Activated naive CD4-positive, alpha-beta T cell treated with anti-CD3 and anti-CD28 coated beads, Interleukin-2, amount 50 U/mL, for 16 hours (primary cell): ENCODE results near the gene ZDHHC14.

Experiments
- DNase-seq: peaks from one replicate; pipeline ENCODE4 v3.0.0-alpha.2; 2020

Gene ZDHHC14

DNA sequence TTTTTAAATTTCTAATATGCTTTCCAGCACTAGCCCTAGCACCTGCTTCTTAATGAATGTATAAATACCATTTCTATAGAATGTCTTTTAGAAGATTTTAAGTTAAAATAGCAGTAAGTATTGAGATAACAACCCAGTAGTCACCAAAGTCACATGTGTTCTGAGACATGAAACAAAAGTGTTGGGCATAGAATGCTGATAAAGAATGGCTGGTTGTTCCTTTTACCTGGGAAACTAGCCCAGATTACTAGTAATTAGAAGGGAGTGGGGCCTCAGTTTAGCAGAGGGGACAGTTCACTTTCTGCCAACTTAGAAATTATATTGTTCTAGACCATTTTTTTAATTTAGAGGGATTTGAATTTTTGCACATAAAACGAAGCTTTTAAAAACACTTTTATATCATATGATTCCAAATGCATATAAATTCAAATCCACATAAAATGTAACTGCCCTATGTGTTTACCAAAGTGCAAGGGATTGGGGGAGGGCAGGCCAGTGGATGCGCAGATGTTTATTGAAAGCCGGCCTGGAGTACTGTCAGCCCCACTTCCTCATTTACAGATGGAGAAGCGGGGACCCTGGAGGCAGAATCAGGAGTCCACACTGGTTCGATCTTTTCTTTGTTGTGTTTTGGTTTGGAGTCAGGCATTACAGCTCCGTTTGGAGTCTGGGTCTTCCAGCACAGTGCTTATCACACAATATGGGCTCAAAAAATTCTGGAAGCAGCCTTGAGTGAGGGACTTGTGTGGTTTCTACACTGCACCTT, 139.8 kb downstream of the ZDHHC14 start:
- no peak for DNase-seq

DNA sequence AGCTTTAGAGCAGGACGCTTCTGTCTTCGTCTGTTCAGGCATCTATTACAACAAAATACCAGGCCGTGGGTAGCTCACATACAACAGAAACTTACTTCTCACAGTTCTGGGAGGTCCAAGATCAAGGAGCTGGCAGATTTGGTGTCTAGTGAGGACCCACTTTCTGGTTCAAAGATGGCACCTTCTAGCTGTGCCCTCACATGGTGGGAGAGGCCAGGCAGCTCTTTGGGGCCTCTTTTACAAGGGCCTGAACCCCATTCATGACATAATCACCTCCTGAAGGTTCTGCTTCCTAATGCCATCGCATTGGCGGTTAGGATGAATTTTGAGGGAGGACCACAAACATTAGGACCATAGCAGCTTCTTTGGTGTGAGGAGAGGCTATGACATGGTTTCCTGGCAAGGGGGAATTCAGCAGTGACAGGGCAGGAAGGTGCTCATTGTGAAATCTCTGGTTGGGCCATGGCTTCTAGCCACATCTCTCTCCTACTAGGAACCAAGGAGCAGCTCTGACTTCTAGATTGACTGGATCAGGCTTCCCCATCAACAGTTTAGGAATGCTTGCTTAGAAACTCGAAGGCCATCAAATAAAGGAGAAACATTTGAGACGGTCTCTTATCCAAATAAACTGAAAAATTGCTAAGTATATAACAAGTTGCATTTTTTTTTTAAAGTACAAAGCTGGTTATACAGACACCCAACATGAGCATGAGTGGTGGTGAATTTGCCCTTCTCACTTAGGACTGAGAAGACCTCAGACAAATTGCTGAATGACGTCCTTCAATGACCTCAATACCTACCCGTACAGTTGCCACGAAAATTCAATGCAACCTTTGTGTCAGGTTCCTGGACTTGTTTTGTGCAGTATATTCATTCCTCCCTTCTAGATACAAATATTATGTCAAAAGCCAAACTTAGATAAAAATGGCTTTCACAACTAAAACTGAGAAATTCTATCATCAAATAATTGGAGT, 140.7 kb downstream of the ZDHHC14 start:
- DNase-seq, result no peak

DNA sequence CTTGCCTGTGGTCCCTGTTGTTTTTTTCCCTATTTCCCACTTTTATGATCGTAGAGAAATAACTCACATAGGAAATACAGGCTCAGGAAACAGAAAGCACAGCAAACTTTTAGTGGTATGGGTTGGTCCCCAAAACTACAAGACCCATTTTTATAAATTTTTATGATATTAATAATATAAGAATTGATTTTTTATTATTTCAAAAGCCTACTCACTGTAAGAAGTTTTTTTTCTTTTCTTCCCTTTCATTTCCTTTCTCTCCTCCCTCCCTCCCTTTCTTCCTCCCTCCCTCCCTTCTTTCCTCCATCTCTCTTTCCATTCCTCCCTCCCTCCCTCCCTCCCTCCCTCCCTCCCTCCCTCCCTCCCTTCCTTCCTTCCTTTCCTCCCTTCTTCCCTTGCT, 141.5 kb downstream of the ZDHHC14 start:
- no peak for DNase-seq

DNA sequence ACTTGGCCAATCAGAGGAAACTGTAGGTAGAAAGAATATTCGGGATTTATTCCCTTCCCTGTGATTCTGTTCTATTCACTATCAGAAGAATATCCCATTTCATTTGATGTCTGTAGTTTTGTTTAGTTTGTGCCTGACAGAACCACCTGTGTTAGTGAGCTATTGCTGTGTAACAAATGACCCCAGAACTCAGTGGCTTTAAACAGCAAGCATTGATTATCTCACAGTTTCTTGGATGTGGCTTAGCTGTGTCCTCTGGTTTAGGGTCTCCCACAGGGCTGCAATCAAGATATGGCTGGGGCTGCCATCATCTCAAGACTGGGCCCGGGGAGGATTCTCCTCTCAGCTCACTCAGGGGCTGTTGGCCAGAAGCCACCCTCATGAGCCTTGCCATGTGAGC, 143.7 kb downstream of the ZDHHC14 start:
- no peak for DNase-seq

DNA sequence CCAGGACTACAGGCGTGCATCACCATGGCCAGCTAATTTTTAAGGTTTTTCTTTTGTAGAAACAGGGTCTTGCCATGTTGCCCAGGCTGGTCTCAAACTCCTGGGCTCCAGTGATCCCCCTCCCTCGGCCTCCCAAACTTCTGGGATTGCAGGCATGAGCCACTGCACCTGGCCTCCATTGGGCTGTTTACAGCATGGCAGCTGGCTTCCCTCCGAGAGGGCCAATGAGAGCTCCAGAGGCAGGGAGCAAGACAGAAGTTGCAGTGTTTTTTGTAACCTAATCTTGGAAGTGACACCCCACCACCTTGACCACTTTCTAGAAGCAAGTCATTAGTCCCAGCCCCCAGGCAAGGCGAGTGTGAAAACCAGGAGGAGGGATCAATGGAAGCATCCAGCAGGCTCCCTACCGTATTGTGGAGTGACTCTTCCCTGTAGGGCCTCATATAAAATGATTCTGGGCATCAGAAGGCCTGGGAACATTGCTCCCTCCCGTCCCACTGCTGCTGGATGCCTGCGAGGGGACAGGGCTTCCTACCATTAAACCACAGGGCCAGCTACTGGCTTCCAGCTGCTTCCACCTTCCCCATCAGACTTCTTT, 144.4 kb downstream of the ZDHHC14 start:
- DNase-seq, result no peak

DNA sequence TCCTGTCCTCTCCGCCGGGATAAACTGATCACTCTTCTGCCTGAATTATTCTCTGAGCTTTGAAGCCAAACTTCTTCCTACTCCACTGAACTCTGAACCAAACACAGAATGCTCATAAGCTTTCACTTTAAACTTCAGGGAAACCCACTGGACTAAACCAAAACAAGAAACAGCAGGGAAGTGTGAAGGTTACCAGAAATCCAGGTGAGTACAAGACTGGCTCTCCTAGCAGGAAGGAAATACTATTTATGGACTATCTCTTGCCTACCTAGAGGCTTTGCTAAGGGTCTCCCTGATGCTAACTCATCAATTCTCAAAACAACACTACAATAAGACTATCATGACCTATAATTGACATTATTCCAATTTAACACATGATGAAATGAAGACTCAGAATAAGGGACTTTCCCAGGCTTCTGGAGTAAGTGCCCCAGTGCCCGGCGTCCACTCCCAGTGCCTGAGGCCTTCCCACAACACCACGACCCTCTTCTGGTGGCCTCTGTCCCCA, 145.0 kb downstream of the ZDHHC14 start:
- DNase-seq, result no peak

DNA sequence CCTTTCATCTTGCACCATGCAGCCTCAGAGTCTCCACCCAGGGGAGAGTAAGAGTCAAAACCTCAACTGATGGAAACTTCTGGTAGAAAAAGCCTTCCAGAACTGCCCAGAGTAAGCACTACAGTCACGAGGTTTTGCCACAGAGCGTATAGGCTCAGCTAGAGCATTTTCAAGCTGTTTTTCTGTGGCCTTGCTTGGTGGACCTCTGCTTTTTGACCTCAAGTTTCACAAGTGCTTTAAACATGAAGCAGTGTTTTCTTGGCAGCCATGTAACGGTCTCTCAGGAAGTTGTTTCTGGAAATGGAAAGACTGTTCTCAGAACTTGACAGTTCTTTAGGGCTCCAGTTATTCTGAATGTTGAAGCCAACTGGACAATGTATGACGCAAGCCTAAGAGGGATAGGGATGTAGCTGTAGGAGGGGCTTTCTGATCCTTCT, 146.5 kb downstream of the ZDHHC14 start:
- no peak for DNase-seq

DNA sequence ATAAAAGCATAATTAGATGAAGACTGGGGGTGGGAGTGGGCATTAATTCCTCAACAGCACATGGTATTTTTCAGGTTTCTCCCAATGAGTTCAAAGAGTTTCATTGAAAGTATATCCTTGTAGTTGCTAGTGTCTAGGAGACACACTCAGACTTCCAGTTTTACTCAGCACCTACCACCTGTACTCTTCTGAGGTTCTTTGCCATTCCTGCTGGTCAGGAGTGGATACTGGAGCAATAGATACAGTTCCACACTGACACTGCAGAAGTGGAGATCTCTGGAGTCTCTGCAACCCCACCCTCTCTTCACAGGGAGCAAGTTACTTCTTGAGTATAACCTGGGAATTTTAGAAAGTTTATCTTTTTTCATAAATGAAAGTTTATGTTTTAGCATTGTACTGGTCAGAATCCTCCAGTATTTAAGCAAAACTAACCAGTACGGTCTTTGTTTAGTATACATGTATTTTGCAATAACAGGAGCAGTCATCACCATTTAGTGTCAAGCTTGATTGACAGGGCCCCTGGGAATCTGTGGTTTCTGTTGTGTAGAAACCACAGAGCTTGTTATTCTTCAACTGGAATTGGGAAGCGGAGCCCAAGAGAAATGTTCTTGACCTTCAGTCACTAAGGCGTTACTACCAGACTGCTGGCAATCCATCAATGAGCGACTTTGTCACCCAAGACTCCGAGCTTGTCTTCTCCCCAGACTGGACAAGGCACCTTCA, 148.1 kb downstream of the ZDHHC14 start:
- no peak for DNase-seq

DNA sequence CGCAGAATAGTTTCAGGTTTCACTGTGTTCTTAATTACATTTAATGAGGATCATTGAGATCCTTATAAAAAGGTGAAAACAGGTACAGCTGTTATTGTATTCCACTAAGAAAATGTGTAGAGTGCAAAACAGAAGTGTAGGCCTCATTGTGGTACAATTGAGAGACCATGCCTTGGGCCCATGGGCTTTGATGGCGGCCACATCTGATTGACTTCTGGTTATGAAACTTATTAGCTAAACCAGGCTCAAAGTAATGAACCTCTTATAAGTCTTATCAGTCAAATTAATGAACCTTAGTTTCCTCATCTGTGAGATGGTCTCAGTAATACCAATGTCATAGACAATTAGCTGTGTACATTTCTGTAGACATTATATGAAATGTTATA, 148.7 kb downstream of the ZDHHC14 start:
- no peak for DNase-seq

DNA sequence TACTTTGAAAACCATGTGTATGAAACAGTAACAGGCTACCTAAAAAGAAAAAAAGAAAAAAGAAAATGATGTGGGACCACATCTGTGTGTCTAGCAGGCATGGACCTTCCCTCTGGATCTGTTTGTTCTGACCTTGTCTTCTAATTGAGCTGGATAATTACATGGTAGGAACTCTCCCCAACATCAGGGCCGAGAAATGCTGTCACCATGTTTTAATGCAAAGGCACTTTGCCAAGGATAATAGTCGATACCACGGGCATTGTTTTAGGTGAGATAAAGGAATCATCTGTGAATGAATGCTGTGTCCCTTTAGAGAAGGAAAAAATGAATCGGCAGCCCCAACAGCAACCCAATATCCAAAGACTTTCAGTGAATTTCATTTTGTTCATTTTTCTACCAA, 149.1 kb downstream of the ZDHHC14 start:
- no peak for DNase-seq

DNA sequence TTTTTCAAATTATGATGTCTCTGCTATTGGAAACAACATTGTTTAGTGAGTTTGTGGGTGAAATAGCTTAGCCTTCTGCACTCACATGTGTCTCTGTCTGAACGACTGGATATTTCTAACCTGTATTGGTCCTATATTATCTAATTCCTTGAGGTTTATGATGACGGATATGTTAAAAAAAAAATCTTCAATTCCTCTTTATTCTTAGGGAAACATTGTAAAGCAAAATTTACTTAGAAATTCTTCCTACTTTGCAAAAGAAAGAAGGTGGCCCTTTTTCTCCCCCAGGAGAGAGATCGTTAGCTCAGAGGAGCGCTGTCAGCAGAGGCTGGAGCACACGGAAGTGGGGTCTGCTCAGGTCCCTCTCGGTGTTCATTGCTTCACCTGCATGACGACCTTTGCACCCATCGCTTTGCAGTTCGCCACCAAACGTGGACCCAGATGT, 149.8 kb downstream of the ZDHHC14 start:
- no peak for DNase-seq

DNA sequence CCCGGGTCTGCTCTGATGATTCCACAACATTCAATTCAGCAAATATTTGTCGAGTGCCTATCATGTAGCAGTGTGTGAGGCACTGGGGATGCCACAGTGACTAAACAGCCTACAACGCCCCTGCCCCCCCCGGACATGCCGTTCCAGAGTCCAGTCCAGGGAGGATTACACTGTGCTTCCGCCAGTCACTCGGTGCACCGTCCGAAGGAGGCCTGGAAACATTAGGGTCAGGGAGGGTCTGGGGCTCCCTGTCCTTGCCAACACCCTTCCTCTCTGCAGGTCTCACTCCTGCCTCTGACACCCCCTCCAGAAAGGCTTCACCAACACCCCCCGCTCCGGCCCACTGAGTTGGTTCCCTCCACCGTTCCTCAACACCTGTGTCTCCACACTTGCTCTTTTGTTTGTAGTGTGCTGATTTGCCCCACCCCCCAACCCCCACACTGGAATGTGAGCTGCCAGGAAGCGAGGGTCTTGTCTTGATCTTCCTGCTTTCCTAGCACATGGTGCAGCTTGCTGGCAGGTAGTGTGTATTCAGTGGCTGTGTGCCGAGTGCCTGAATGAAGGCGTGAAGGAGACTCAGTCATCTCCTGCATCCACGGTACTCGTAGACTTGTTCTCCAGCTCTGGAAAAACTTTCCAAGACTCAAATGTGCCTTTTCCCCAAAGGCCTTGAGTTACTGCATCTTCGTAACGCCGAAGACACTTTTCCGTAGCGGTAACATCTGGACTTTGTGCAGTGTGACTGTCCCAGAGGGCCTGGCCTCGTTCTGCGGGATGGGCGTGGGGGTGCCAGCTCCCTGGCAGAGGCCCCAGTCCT, 150.4 kb downstream of the ZDHHC14 start:
- DNase-seq, result no peak

DNA sequence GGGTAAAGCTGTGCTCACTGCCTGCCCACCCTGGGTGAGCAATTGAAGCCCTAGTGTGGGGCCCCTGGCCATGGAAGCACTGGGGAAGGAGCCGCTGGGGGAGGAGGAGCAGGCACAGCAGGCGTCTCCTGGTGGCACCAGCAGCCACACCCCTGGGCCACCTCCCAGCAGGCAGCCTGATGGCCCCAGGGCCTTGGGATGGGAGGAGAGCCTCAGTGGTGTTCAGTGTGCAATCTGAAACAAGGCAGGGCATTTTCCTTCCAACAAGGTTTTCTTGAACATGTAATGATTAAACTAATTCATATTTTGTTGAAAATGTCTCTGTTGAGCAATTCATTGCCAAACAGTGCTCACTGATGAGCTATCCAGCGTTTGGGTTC, 151.0 kb downstream of the ZDHHC14 start:
- DNase-seq, result no peak

DNA sequence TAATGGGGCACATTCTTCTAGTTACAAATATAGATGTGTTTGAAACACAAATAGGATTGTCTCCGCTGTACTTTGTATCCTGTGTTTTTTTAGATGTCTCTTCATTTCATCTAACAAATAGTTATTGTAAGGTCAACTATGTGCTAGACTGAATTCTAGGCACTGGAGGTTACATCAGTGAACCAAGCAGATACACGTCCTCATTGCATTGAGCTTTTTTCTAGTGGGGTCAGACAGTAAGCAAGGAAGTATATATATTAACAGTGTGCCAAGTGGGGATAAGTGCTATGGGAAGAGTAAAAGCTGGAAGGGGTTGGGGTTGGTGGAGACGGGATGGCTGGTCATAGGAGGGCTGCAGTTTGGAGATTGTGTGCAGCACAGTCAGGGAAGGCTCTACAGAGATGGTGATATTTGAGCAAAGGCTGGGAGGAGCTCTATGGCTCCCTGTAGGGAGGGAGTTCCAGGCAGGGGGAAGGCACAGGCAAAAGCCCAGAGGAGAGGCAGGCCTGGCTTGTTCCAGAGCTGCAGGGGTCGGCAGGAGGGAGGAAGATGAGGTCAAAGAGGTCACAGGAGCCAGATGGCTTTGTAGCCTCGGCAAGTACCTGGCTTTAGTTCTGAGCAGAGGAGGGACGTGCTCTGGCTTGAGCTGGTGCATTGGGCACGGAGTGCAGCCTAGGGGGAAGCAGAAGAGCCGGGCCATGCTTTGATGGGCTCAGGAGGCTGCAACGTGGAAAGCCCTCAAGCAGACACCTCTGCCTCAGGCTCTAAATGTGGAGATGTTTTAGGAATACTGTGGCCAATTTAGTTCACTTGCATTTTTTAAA, 152.3 kb downstream of the ZDHHC14 start:
- no peak for DNase-seq

DNA sequence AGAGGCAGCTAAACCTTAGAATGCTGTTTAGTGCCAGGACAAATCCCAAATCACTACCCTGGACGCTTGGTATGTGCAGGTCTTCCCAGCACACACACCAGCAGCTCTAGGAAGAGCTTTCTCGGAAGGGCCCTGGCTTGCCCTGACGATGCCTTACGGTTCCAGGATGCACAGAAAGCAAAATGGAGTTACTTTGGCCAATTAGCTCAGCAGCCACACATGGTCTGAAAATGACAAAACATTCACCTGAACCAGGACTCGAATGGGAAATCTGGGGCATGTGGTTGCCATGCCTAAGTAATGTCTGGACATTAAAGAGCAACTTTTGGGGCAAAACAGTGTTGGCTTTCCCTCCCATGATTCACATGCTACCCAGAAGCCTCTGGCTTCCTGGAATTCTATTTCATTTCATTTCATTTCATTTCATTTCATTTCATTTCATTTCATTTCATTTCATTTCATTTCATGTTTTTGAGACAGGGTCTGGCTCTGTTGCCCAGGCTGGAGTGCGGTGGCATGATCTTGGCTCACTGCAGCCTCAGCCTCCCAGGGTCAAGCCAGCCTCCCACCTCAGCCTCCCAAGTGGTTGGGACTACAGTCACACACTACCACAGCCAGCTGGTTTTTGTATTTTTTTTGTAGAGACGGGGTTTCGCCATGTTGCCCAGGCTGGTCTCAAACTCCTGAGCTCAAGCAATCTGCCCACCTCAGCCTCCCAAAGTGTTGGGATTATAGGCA, 153.3 kb downstream of the ZDHHC14 start:
- no peak for DNase-seq

DNA sequence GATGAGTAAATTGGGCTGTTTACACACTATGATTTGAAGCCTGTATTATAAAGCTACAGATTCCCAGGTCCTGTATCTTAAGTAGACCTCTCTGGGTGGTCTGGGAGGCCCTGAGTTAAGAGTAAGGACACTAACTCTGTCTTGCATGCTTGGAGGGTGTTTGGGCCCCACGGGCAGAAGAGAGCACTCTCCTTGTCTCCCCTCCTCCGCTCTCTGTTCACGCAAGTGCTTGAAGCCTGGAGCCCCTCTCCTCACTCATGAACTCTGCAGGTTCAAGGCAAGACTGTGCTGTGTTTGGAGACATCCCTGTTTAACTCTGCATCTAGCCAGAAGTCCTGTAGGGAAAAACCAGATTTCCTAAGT, 154.0 kb downstream of the ZDHHC14 start:
- DNase-seq, result no peak

DNA sequence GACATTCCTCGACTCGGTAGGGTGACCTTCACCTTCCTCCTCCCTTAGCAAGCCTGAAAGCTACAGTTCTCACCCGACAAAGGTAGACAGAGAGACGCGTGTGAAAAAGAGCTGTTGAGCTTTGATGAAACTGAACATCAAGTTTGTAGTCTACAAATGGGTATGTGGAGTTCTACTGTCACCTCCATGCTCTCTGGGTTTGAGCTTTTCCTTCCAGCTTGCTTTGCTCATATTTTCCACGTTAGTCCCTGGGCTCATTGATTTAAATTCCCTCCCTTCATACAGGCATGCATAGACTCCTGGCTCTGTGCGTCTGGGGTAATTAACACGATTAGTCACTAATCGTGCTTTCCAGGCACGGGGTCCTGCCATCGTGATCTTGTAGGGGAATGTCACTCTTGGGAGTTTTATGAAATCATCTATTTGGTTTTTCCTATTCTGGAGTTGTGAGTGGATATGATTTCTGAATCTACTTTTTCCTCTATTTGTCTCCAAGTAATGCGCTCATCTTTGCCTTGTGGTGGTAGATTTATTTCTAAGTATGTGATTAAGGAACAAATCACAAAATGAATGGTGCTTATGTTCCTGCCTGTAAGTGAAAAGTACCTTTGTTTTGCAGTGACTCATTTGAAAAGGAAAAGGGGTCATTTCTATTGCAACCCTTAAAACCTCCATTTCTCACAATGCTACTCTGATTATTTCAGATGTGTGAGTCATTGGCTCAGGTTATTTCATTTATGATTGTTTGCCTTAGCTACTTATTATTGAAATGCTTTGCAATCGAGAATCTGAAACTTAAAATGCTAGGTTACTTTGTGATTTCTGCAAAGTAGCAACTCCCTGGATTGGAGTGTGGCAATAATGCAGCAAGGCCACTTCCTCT, 154.6 kb downstream of the ZDHHC14 start:
- no peak for DNase-seq

DNA sequence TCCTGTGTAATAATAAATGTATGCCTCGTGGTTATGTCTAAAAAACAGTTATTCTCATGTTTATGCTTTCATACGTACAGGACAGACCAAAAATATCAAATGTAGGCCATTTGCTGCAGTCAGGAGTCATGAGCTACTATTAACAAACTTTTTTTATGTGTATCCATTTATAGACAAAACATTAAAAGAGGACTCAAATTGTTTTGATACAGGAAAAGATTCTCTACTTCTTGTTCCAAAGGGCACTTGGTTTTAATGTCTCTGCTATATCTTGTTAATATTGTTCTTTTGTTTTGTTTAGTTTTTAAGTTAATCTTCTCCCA, 155.2 kb downstream of the ZDHHC14 start:
- no peak for DNase-seq

DNA sequence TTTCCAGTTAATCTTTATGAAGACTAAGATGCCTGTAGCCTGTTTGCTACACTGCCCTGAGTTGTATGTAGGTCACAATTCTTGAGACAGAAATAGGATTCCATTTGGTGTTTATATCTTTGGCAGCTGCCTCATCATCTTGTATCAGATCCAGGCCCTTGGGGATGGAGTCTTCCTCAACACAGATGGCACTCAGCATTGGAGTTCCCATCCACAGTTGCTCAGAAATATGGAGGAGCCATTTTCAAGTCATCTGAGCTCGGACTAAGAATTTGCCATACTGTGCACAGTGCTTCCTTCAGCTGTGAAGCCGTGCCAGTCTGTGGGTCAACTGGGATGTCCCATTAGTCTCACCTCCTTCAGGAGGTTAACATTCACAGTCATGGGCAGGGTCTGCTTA, 156.6 kb downstream of the ZDHHC14 start:
- DNase-seq, result no peak
